Erythroblast (primary cell): ENCODE results near the gene ALDOA.

Experiments used
- GATA1 ChIP-seq: IDR thresholded peaks from 2 replicates; pipeline ENCODE4 v1.6.1; 2011; ENCODE audit warnings: low read depth, mild to moderate bottlenecking, control low read depth, low read length, moderate library complexity
- POLR2A ChIP-seq: IDR thresholded peaks from 2 replicates; pipeline ENCODE4 v1.6.1; 2011; ENCODE audit warnings: mild to moderate bottlenecking, low read length

- TF ChIP-seq POLR2A (no peak), GATA1 (no peak)
Observed at GRCh38 chr16:30088237-30088831, 22.8 kb downstream of the ALDOA start.
